ENCODE results near the gene HDAC5. TPM values are rescaled to one million over a fixed set of nuclear protein-coding genes. Genes with fewer than 3 reads are reported as not detected.

The HDAC5 gene
- total RNA-seq, 1 experiment from 2014 or later = 11.5 TPM

DNA sequence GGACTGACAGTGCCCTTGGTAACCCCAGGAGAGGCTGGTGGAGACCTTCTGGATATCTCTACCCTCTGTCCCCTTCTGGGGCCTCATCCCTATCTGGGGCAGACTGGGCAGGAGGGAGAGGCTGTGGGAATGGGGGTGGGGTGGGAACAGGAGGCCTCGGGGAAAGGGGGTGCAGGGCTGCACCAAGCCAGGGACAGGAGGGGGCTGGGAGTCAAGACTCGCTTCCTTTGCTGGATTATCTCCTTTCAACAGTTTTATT lies 28.1 kb downstream of the HDAC5 start:
- H3K4me1 ChIP-seq (ENCODE audit: control insufficient read depth, insufficient read depth, low read length) = peaks cover 20% of the 10 kb centered on the region
- ChIA-PET POLR2A (no interaction called here), CTCF (no interaction called here)
- TF ChIP-seq, protein P1, sequence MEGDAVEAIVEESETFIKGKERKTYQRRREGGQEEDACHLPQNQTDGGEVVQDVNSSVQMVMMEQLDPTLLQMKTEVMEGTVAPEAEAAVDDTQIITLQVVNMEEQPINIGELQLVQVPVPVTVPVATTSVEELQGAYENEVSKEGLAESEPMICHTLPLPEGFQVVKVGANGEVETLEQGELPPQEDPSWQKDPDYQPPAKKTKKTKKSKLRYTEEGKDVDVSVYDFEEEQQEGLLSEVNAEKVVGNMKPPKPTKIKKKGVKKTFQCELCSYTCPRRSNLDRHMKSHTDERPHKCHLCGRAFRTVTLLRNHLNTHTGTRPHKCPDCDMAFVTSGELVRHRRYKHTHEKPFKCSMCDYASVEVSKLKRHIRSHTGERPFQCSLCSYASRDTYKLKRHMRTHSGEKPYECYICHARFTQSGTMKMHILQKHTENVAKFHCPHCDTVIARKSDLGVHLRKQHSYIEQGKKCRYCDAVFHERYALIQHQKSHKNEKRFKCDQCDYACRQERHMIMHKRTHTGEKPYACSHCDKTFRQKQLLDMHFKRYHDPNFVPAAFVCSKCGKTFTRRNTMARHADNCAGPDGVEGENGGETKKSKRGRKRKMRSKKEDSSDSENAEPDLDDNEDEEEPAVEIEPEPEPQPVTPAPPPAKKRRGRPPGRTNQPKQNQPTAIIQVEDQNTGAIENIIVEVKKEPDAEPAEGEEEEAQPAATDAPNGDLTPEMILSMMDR (IDR thresholded peaks at IDR 0.05) = no peak
- TF ChIP-seq TCF7L2 (IDR thresholded peaks at IDR 0.05; ENCODE audit: low read depth, low read length) (no peak), POLR2AphosphoS5 (IDR thresholded peaks at IDR 0.05; ENCODE audit: low read depth, low read length) (no peak), SIN3A (IDR thresholded peaks at IDR 0.05; ENCODE audit: borderline replicate concordance, insufficient read depth, low read depth, low read length) (no peak)
- TF ChIP-seq, protein P2, sequence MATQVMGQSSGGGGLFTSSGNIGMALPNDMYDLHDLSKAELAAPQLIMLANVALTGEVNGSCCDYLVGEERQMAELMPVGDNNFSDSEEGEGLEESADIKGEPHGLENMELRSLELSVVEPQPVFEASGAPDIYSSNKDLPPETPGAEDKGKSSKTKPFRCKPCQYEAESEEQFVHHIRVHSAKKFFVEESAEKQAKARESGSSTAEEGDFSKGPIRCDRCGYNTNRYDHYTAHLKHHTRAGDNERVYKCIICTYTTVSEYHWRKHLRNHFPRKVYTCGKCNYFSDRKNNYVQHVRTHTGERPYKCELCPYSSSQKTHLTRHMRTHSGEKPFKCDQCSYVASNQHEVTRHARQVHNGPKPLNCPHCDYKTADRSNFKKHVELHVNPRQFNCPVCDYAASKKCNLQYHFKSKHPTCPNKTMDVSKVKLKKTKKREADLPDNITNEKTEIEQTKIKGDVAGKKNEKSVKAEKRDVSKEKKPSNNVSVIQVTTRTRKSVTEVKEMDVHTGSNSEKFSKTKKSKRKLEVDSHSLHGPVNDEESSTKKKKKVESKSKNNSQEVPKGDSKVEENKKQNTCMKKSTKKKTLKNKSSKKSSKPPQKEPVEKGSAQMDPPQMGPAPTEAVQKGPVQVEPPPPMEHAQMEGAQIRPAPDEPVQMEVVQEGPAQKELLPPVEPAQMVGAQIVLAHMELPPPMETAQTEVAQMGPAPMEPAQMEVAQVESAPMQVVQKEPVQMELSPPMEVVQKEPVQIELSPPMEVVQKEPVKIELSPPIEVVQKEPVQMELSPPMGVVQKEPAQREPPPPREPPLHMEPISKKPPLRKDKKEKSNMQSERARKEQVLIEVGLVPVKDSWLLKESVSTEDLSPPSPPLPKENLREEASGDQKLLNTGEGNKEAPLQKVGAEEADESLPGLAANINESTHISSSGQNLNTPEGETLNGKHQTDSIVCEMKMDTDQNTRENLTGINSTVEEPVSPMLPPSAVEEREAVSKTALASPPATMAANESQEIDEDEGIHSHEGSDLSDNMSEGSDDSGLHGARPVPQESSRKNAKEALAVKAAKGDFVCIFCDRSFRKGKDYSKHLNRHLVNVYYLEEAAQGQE (IDR thresholded peaks at IDR 0.05; ENCODE audit: insufficient read depth in 1 of 2, low read depth in 2 of 2, low read length in 1 of 2) = no peak
- in situ Hi-C loops (cut with HindIII; ENCODE audit: low pct_unique_long_range_greater_than_20kb, low sequenced_read_pairs) = no loop called here
- H3K27me3 ChIP-seq (ENCODE audit: control insufficient read depth, insufficient read depth, low read length) = no peaks in the 10 kb centered on the region
- DNase-seq (ENCODE audit: low read depth, low spot score) (no peak), ATAC-seq (no peak)
- H3K27ac ChIP-seq (ENCODE audit: low read length) = peak overlapping the region; percentile 85
- H3K36me3 ChIP-seq (ENCODE audit: control insufficient read depth, insufficient read depth, low read length) = no peaks in the 10 kb centered on the region
- BruUV-seq (replicated peaks) = no TSS peak
- intact Hi-C loops (cut with micrococcal nuclease; ENCODE audit: unreplicated experiment) = no loop called here
- H3K9me3 ChIP-seq (ENCODE audit: control insufficient read depth, insufficient read depth, low read depth, low read length) = no peaks in the 10 kb centered on the region
- no peak overlapping the region for H3K4me3 ChIP-seq (ENCODE audit: low read depth in 2 of 2, low read length in 2 of 2)

DNA sequence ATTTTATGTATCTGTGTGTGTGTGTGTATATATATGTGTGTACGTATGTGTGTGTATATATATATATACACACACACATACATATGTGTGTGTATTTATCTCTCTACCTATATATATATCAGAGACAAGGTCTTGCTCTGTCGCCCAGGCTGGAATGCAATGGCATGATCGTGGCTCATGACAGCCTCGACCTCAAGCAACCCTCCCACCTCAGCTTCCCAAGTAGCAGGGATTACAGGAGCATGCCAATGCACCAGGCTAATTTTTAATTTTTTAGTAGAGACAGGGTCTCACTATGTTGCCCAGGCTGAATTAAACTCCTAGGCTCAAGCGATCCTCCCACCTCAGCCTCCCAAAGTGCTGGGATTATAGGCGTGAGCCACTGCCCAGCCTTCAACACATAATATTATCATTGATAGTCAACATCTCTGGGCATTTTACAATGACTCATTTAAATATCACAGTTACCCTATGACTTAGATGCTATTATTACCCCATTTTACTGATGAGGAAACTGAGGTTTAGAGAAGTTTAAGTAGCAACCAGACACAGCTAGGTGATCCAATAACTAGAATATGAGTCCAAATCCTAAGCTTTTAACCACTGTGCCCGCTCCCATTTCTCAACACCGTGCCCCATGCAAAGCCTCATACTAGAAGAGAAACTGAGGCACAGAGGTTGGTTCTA lies 28.6 kb downstream of the HDAC5 start:
- H3K27ac ChIP-seq (ENCODE audit: low read length) = peak overlapping the region; percentile 85
- TF ChIP-seq, protein P2 (IDR thresholded peaks at IDR 0.05; ENCODE audit: insufficient read depth in 1 of 2, low read depth in 2 of 2, low read length in 1 of 2) = no peak
- TF ChIP-seq POLR2AphosphoS5 (IDR thresholded peaks at IDR 0.05; ENCODE audit: low read depth, low read length) = no peak
- TF ChIP-seq, protein P1 (IDR thresholded peaks at IDR 0.05) = no peak
- H3K36me3 ChIP-seq (ENCODE audit: control insufficient read depth, insufficient read depth, low read length) = no peaks in the 10 kb centered on the region
- H3K4me3 ChIP-seq (ENCODE audit: low read depth in 2 of 2, low read length in 2 of 2) = no peak overlapping the region
- no peaks in the 10 kb centered on the region for H3K9me3 ChIP-seq (ENCODE audit: control insufficient read depth, insufficient read depth, low read depth, low read length)
- no peak for DNase-seq (ENCODE audit: low read depth, low spot score)
- intact Hi-C loops (cut with micrococcal nuclease; ENCODE audit: unreplicated experiment) (no loop called here), in situ Hi-C loops (cut with HindIII; ENCODE audit: low pct_unique_long_range_greater_than_20kb, low sequenced_read_pairs) (no loop called here)
- ATAC-seq = no peak
- POLR2A ChIA-PET = no interaction called here
- peaks cover 20% of the 10 kb centered on the region for H3K4me1 ChIP-seq (ENCODE audit: control insufficient read depth, insufficient read depth, low read length)
- CTCF ChIA-PET = no interaction called here
- no peaks in the 10 kb centered on the region for H3K27me3 ChIP-seq (ENCODE audit: control insufficient read depth, insufficient read depth, low read length)
- BruUV-seq (replicated peaks) = no TSS peak
